DND-41 (cell line): ENCODE measurements around the gene MRPS27.

Experiments used
- ATAC-seq: fragments of 200-7000 bp; cut with Tn5 transposase; 3 replicates; pipeline ENCODE4 v1.9.1; 2021; ENCODE audit warnings: low read depth; ENCODE audit not compliant: insufficient read depth
- DNase-seq: peaks from one replicate; pipeline ENCODE4 v3.0.0-alpha.2; 2020
- H2AFZ ChIP-seq: 2 replicates; pipeline ENCODE4 v1.6.0; 2012; ENCODE audit warnings: low read depth, low read length
- H3K27ac ChIP-seq: 2 replicates; pipeline ENCODE4 v1.5.1; 2012; ENCODE audit warnings: low read length, inconsistent platforms
- H3K27me3 ChIP-seq: fragments of 200-600 bp; sonication (generic); 2 replicates; pipeline ENCODE4 v1.6.0; 2012; ENCODE audit warnings: low read length, mild to moderate bottlenecking, inconsistent platforms; ENCODE audit not compliant: insufficient read depth, poor library complexity
- H3K36me3 ChIP-seq: 2 replicates; pipeline ENCODE4 v1.5.1; 2012; ENCODE audit warnings: low read length, inconsistent platforms; ENCODE audit not compliant: insufficient read depth
- H3K4me1 ChIP-seq: 2 replicates; pipeline ENCODE4 v1.5.1; 2012; ENCODE audit warnings: mild to moderate bottlenecking, low read length; ENCODE audit not compliant: insufficient read depth
- H3K4me2 ChIP-seq: 2 replicates; pipeline ENCODE4 v1.6.0; 2012; ENCODE audit warnings: mild to moderate bottlenecking, moderate library complexity, low read length, inconsistent platforms; ENCODE audit not compliant: insufficient read depth
- H3K4me3 ChIP-seq, 2 experiments: fragments of 200-600 bp in 1 of 2; shearing (Covaris generic) in 1 of 2; 2 replicates each; pipeline ENCODE4 v1.5.1; 2012 to 2016; ENCODE audit warnings: inconsistent platforms in 2 of 2, low read length in 2 of 2, mild to moderate bottlenecking in 2 of 2, low read depth in 1 of 2, moderate library complexity in 1 of 2
- H3K79me2 ChIP-seq: 2 replicates; pipeline ENCODE4 v1.6.0; 2012; ENCODE audit warnings: low read length, inconsistent platforms; ENCODE audit not compliant: insufficient read depth
- H3K9ac ChIP-seq: 2 replicates; pipeline ENCODE4 v1.6.0; 2012; ENCODE audit warnings: low read depth, mild to moderate bottlenecking, inconsistent platforms, low read length, moderate library complexity
- H3K9me3 ChIP-seq: 2 replicates; pipeline ENCODE4 v1.5.1; 2012; ENCODE audit warnings: low read length, moderate library complexity, mild to moderate bottlenecking, inconsistent platforms; ENCODE audit not compliant: insufficient read depth, severe bottlenecking
- H4K20me1 ChIP-seq: 2 replicates; pipeline ENCODE4 v1.6.0; 2012; ENCODE audit warnings: low read length; ENCODE audit not compliant: insufficient read depth
- CTCF ChIP-seq: IDR thresholded peaks from 2 replicates; pipeline ENCODE4 v1.5.1; 2012; ENCODE audit warnings: borderline replicate concordance, low read length, moderate library complexity, mild to moderate bottlenecking; ENCODE audit not compliant: poor library complexity, severe bottlenecking; ENCODE audit errors: extremely low read depth
- EZH2 ChIP-seq: IDR thresholded peaks from 3 replicates; pipeline ENCODE4 v1.6.1; 2012; ENCODE audit warnings: borderline replicate concordance, low read depth, mild to moderate bottlenecking, moderate library complexity, low read length, inconsistent platforms; ENCODE audit not compliant: severe bottlenecking

Gene MRPS27

GRCh38 chr5:72245951-72246532 is 74.0 kb downstream of the MRPS27 start:
- Histone ChIP-seq H3K27me3 (no peaks in the 10 kb centered on the region), H3K36me3 (no peaks in the 10 kb centered on the region), H3K4me3 (no peak overlapping the region), H3K4me1 (no peaks in the 10 kb centered on the region), H3K27ac (no peak overlapping the region), H3K79me2 (peaks cover 11% of the 10 kb centered on the region), H3K9me3 (no peaks in the 10 kb centered on the region), H2AFZ (no peak overlapping the region), H4K20me1 (peaks cover 62% of the 10 kb centered on the region), H3K4me2 (no peak overlapping the region), H3K9ac (no peak overlapping the region)
- ATAC-seq (peak; percentile 35; the same call in 1 of the 3 replicates), DNase-seq (no peak)
- no peak for TF ChIP-seq EZH2
- TF ChIP-seq CTCF: no peak

- no peak for DNase-seq
- Histone ChIP-seq H3K4me3 (no peak overlapping the region), H3K36me3 (no peaks in the 10 kb centered on the region), H3K27ac (no peak overlapping the region), H4K20me1 (peaks cover 65% of the 10 kb centered on the region), H3K9me3 (no peaks in the 10 kb centered on the region), H3K79me2 (peaks cover 11% of the 10 kb centered on the region), H3K4me2 (no peak overlapping the region), H3K4me1 (no peaks in the 10 kb centered on the region), H3K27me3 (no peaks in the 10 kb centered on the region), H2AFZ (no peak overlapping the region), H3K9ac (no peak overlapping the region)
- ATAC-seq: no peak
- no peak for TF ChIP-seq EZH2
Measured at GRCh38 chr5:72245546-72245945, 74.5 kb downstream of the MRPS27 start.

- H3K9ac ChIP-seq: no peak overlapping the region
- no peak overlapping the region for H2AFZ ChIP-seq
- DNase-seq: no peak
- peaks cover 68% of the 10 kb centered on the region for H4K20me1 ChIP-seq
- no peaks in the 10 kb centered on the region for H3K9me3 ChIP-seq
- no peak overlapping the region for H3K4me2 ChIP-seq
- peaks cover 11% of the 10 kb centered on the region for H3K79me2 ChIP-seq
- no peak overlapping the region for H3K4me3 ChIP-seq
- no peaks in the 10 kb centered on the region for H3K4me1 ChIP-seq
- no peaks in the 10 kb centered on the region for H3K27me3 ChIP-seq
- no peaks in the 10 kb centered on the region for H3K36me3 ChIP-seq
- H3K27ac ChIP-seq: no peak overlapping the region
- TF ChIP-seq CTCF: peak; percentile 32
- no peak for TF ChIP-seq EZH2
- peak; percentile 59; the same call in 2 of the 3 replicates for ATAC-seq
Measured at GRCh38 chr5:72244862-72245371, 75.1 kb downstream of the MRPS27 start.

- no peak overlapping the region for H2AFZ ChIP-seq
- no peaks in the 10 kb centered on the region for H3K9me3 ChIP-seq
- no peaks in the 10 kb centered on the region for H3K36me3 ChIP-seq
- peaks cover 75% of the 10 kb centered on the region for H4K20me1 ChIP-seq
- ATAC-seq (no peak), DNase-seq (no peak)
- H3K4me2 ChIP-seq: no peak overlapping the region
- H3K79me2 ChIP-seq: peaks cover 9% of the 10 kb centered on the region
- no peaks in the 10 kb centered on the region for H3K27me3 ChIP-seq
- H3K27ac ChIP-seq: no peak overlapping the region
- H3K4me3 ChIP-seq: no peak overlapping the region
- no peak overlapping the region for H3K9ac ChIP-seq
- TF ChIP-seq EZH2 (no peak), CTCF (no peak)
- H3K4me1 ChIP-seq: no peaks in the 10 kb centered on the region
Measured at GRCh38 chr5:72243706-72244105, 76.3 kb downstream of the MRPS27 start.
